Mesodermal cell (in vitro differentiated cells): ENCODE results near the gene HMGA1.

Source experiments
- H3K27ac ChIP-seq: 2 replicates; pipeline ENCODE4 v1.7.0; 2013; ENCODE audit warnings: mild to moderate bottlenecking, low read depth, low read length, moderate library complexity; ENCODE audit not compliant: severe bottlenecking
- H3K36me3 ChIP-seq: 2 replicates; pipeline ENCODE4 v1.7.1; 2013; ENCODE audit warnings: mild to moderate bottlenecking, low read length, moderate library complexity; ENCODE audit not compliant: control insufficient read depth, insufficient read depth
- H3K4me1 ChIP-seq: one replicate; pipeline ENCODE4 v1.7.1; 2013; ENCODE audit warnings: mild to moderate bottlenecking, low read length; ENCODE audit not compliant: insufficient read depth, control insufficient read depth, poor library complexity, severe bottlenecking
- H3K4me3 ChIP-seq: 2 replicates; pipeline ENCODE4 v1.7.0; 2013; ENCODE audit warnings: low read length, control low read depth, mild to moderate bottlenecking; ENCODE audit not compliant: insufficient read depth, poor library complexity, severe bottlenecking; ENCODE audit errors: extremely low read depth
- H3K9me3 ChIP-seq: 2 replicates; pipeline ENCODE4 v1.7.1; 2013; ENCODE audit warnings: mild to moderate bottlenecking, low read length, moderate library complexity; ENCODE audit not compliant: control insufficient read depth
- WGBS, 2 experiments: methylation state at CpG; one replicate each; pipeline ENCODE4 v1.1.5; 2013; ENCODE audit warnings: missing lambda C conversion rate in 2 of 2; ENCODE audit not compliant: insufficient coverage in 2 of 2; 5-methylcytosine and 5-hydroxymethylcytosine counted together

The HMGA1 gene

GRCh38 chr6:34284563-34285447 is 48.1 kb downstream of the HMGA1 start:
- no peak overlapping the region for H3K27ac ChIP-seq
- H3K36me3 ChIP-seq: peaks cover 54% of the 10 kb centered on the region
- no peak overlapping the region for H3K4me3 ChIP-seq
- 100% methylated on average over 2 to 3 of the region's 4 CpGs for WGBS, 2 experiments
- H3K4me1 ChIP-seq: no peaks in the 10 kb centered on the region
- no peaks in the 10 kb centered on the region for H3K9me3 ChIP-seq

DNA sequence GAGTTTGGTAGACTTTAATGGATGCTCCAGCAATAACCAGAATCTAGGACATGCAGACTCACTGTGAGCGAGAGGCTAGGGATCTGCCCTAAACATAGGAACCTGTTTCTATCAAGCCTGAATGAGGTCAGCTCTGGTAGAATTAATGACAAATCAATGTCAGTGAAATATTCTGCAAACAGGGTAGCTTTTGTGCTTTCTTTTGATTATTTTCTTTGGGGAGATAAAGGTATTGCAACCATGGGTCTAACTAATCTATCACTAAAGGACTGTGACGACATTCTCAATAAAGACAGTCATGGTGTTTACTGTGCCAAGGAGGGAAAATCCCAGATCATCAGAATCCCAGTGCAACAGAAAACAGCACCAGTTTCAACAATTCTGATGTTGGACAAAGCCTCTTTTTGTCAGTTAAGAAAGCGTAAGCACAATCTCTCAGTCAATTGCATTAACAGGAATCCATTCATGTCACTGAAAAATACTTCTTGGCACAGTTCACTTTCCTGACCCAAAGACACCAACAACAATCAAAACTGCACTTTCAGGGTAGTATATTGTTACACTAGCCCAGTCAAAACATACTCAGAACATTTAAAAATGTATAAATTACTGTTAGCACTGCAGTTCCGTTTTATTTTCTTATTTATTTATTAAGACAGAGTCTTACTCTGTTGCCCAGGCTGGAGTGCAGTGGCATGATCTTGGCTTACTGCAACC is 48.9 kb downstream of the HMGA1 start:
- H3K27ac ChIP-seq: no peak overlapping the region

GRCh38 chr6:34288581-34288980 is 51.9 kb downstream of the HMGA1 start:
- Histone ChIP-seq H3K9me3 (no peaks in the 10 kb centered on the region), H3K27ac (peak overlapping the region; percentile 39), H3K4me3 (no peak overlapping the region), H3K4me1 (no peaks in the 10 kb centered on the region), H3K36me3 (peaks cover 59% of the 10 kb centered on the region)
- 86 to 95% methylated on average over 3 to 4 of the region's 5 CpGs for WGBS, 2 experiments

More for the DNA sequence above, 48.9 kb downstream of the HMGA1 start:
- no peaks in the 10 kb centered on the region for H3K9me3 ChIP-seq
- no peaks in the 10 kb centered on the region for H3K4me1 ChIP-seq
- no peak overlapping the region for H3K4me3 ChIP-seq
- 97 to 100% methylated on average over 2 to 3 of the region's 4 CpGs for WGBS, 2 experiments
- H3K36me3 ChIP-seq: peaks cover 49% of the 10 kb centered on the region

- peaks cover 62% of the 10 kb centered on the region for H3K36me3 ChIP-seq
- no peaks in the 10 kb centered on the region for H3K9me3 ChIP-seq
- no peak overlapping the region for H3K27ac ChIP-seq
- no peaks in the 10 kb centered on the region for H3K4me1 ChIP-seq
- no peak overlapping the region for H3K4me3 ChIP-seq
- 91 to 96% methylated on average over 8 to 11 of the region's 11 CpGs for WGBS, 2 experiments
Measured at GRCh38 chr6:34289137-34289536, 52.5 kb downstream of the HMGA1 start.

GRCh38 chr6:34292954-34293353 is 56.3 kb downstream of the HMGA1 start:
- peaks cover 42% of the 10 kb centered on the region for H3K36me3 ChIP-seq
- H3K4me3 ChIP-seq: no peak overlapping the region
- WGBS, 2 experiments: 94% methylated on average over 3 of the region's 3 CpGs; no CpG with 5 or more reads in 1 of the 2 experiments

GRCh38 chr6:34295721-34296120 is 59.0 kb downstream of the HMGA1 start:
- H3K9me3 ChIP-seq: no peaks in the 10 kb centered on the region
- H3K4me3 ChIP-seq: no peak overlapping the region
- no peak overlapping the region for H3K27ac ChIP-seq
- H3K36me3 ChIP-seq: peaks cover 27% of the 10 kb centered on the region
- WGBS, 2 experiments: 83 to 90% methylated on average over 1 to 3 of the region's 3 CpGs
- no peaks in the 10 kb centered on the region for H3K4me1 ChIP-seq

More at GRCh38 chr6:34292954-34293353, 56.3 kb downstream of the HMGA1 start:
- H3K27ac ChIP-seq: no peak overlapping the region
- no peaks in the 10 kb centered on the region for H3K9me3 ChIP-seq
- H3K4me1 ChIP-seq: no peaks in the 10 kb centered on the region
